ENCODE measurements around the gene ANXA2. TPM values are rescaled to one million over a fixed set of nuclear protein-coding genes. Genes with fewer than 3 reads are reported as not detected.

ANXA2 gene
- total RNA-seq, 1 donor from 2014 or later = 631 TPM

- peak overlapping the region; percentile 93 for H3K27ac ChIP-seq (ENCODE audit: low read depth, low read length)
- H3K4me3 ChIP-seq (ENCODE audit: low read length in 3 of 3) = no peak overlapping the region
- peaks cover 67 to 83% (median 70%) of the 10 kb centered on the region in 3 donors for H3K4me1 ChIP-seq (ENCODE audit: control insufficient read depth in 3 of 3, insufficient read depth in 3 of 3, low read length in 3 of 3)
- peak overlapping the region in 1 of 3 donors; percentile 42 for H3K9ac ChIP-seq (ENCODE audit: low read depth in 1 of 3, low read length in 3 of 3)
- H3K9me3 ChIP-seq (ENCODE audit: control insufficient read depth in 3 of 3, low read length in 3 of 3) = no peaks in the 10 kb centered on the region
- no peaks in the 10 kb centered on the region for H3K27me3 ChIP-seq (ENCODE audit: control insufficient read depth in 3 of 3, insufficient read depth in 3 of 3, low read length in 3 of 3)
- peaks cover 6 to 16% (median 9%) of the 10 kb centered on the region in 3 donors for H3K36me3 ChIP-seq (ENCODE audit: control insufficient read depth in 3 of 3, insufficient read depth in 3 of 3, low read length in 3 of 3)
These were observed 24.5 kb downstream of the ANXA2 start for GRCh38 chr15:60373327-60373726.

DNA sequence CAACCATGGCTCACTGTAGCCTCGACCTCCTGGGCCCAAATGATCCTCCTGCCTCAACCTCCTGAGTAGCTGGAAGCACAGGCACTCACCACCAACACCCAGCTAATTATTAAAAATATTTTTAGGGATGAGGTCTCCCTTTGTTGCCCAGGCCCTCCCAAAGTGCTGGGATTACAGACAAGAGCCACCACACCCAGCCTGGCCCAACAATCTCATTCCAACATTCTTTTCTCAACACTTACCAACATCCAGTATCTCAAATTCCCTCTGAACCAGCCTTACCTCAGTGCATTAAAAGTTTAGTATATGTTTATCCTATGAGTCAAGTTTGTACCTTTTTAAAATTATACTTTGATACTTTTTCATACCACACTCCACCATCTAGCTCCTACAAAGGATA lies 25.0 kb downstream of the ANXA2 start:
- H3K36me3 ChIP-seq (ENCODE audit: control insufficient read depth in 3 of 3, insufficient read depth in 3 of 3, low read length in 3 of 3) = peaks cover 6 to 16% (median 9%) of the 10 kb centered on the region in 3 donors
- no peaks in the 10 kb centered on the region for H3K9me3 ChIP-seq (ENCODE audit: control insufficient read depth in 3 of 3, low read length in 3 of 3)
- no peaks in the 10 kb centered on the region for H3K27me3 ChIP-seq (ENCODE audit: control insufficient read depth in 3 of 3, insufficient read depth in 3 of 3, low read length in 3 of 3)
- no peak overlapping the region for H3K4me3 ChIP-seq (ENCODE audit: low read length in 3 of 3)
- peak overlapping the region; percentile 93 for H3K27ac ChIP-seq (ENCODE audit: low read depth, low read length)
- peaks cover 67 to 78% (median 70%) of the 10 kb centered on the region in 3 donors for H3K4me1 ChIP-seq (ENCODE audit: control insufficient read depth in 3 of 3, insufficient read depth in 3 of 3, low read length in 3 of 3)
- no peak overlapping the region for H3K9ac ChIP-seq (ENCODE audit: low read depth in 1 of 3, low read length in 3 of 3)

DNA sequence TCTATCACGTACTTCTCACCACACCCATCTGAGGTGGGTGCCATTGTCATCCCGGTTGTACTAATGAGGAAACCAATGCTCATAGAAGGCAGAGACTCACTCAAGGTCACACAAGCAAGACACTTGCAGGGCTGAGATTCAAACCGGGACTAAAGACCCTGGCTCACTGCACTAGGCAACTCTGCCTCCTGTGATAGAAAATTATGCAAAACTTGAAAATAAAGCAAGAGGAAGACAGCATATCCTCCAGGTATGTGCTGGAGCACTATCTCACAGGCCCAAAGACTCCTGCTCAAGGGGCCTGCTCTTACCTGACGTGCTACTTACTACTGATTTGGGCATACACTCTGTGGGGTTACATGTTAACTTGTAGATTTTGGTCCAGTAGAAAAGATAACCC lies 25.6 kb downstream of the ANXA2 start:
- Histone ChIP-seq H3K9me3 (ENCODE audit: control insufficient read depth in 3 of 3, low read length in 3 of 3) (no peaks in the 10 kb centered on the region), H3K4me1 (ENCODE audit: control insufficient read depth in 3 of 3, insufficient read depth in 3 of 3, low read length in 3 of 3) (peaks cover 67 to 75% (median 70%) of the 10 kb centered on the region in 3 donors), H3K27me3 (ENCODE audit: control insufficient read depth in 3 of 3, insufficient read depth in 3 of 3, low read length in 3 of 3) (no peaks in the 10 kb centered on the region), H3K36me3 (ENCODE audit: control insufficient read depth in 3 of 3, insufficient read depth in 3 of 3, low read length in 3 of 3) (peaks cover 6 to 16% (median 9%) of the 10 kb centered on the region in 3 donors), H3K4me3 (ENCODE audit: low read length in 3 of 3) (no peak overlapping the region), H3K27ac (ENCODE audit: low read depth, low read length) (peak overlapping the region; percentile 93), H3K9ac (ENCODE audit: low read depth in 1 of 3, low read length in 3 of 3) (no peak overlapping the region)

DNA sequence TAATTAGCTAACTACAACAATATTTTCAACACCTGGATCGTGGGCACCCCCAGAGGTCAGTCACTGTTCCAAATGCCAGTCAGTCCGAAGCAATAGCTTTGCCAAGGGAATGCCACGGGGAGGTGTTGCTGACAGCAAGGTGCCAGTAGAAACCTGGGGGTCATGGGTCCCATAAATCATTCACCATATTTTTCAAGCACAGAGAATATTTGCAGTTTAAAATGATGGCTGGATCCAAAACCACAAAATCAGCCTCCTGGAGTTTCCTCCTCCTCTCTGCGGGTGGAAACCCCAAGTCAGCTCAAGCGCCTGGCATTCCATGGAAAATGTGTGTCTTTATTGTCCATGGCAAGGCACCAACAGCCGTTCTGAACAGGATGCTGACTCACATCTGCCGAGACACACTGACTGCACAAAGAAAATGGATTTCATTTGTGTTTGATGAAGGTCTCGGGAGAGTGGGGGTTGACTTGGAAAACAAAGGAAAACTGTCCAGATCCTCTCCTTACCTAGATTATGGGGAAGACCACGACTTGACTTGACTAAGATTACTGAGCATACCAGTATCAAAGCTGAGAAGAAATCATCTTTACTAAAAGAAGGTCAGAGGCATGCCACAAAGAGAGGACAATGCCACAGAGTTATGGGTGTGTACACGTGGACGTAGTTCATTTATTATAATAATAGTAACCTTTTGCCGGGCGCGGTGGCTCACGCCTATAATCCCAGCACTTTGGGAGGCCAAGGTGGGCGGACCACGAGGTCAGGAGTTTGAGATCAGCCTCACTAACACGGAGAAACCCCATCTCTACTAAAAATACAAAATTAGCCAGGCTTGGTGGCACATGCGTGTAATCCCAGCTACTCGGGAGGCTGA lies 26.4 kb downstream of the ANXA2 start:
- no peaks in the 10 kb centered on the region for H3K9me3 ChIP-seq (ENCODE audit: control insufficient read depth in 3 of 3, low read length in 3 of 3)
- H3K4me3 ChIP-seq (ENCODE audit: low read length in 3 of 3) = peak overlapping the region; percentile 10 to 55 (median 41)
- peaks cover 61 to 67% (median 63%) of the 10 kb centered on the region in 3 donors for H3K4me1 ChIP-seq (ENCODE audit: control insufficient read depth in 3 of 3, insufficient read depth in 3 of 3, low read length in 3 of 3)
- peak overlapping the region; percentile 1 to 28 (median 26) for H3K9ac ChIP-seq (ENCODE audit: low read depth in 1 of 3, low read length in 3 of 3)
- no peaks in the 10 kb centered on the region for H3K27me3 ChIP-seq (ENCODE audit: control insufficient read depth in 3 of 3, insufficient read depth in 3 of 3, low read length in 3 of 3)
- H3K36me3 ChIP-seq (ENCODE audit: control insufficient read depth in 3 of 3, insufficient read depth in 3 of 3, low read length in 3 of 3) = peaks cover 3 to 11% (median 4%) of the 10 kb centered on the region in 3 donors
- peak overlapping the region; percentile 93 for H3K27ac ChIP-seq (ENCODE audit: low read depth, low read length)

DNA sequence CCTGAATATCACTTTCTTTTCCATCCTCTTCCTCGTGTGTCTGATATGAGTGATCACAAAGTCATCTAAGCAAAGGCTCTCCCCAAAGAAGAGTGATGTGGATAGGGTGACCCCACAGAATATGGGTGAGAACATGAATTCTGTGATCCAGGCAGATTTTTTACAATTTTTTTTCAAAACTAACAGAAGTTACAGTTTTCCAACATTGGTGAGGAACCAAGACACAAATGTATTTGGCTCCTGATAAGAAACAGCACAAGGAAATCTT lies 27.0 kb downstream of the ANXA2 start:
- H3K27me3 ChIP-seq (ENCODE audit: control insufficient read depth in 3 of 3, insufficient read depth in 3 of 3, low read length in 3 of 3) = no peaks in the 10 kb centered on the region
- H3K9me3 ChIP-seq (ENCODE audit: control insufficient read depth in 3 of 3, low read length in 3 of 3) = no peaks in the 10 kb centered on the region
- peaks cover 0 to 8% (median 2%) of the 10 kb centered on the region in 3 donors for H3K36me3 ChIP-seq (ENCODE audit: control insufficient read depth in 3 of 3, insufficient read depth in 3 of 3, low read length in 3 of 3)
- H3K27ac ChIP-seq (ENCODE audit: low read depth, low read length) = peak overlapping the region; percentile 93
- peak overlapping the region in 1 of 3 donors; percentile 10 for H3K4me3 ChIP-seq (ENCODE audit: low read length in 3 of 3)
- peak overlapping the region in 1 of 3 donors; percentile 1 for H3K9ac ChIP-seq (ENCODE audit: low read depth in 1 of 3, low read length in 3 of 3)
- peaks cover 56 to 61% (median 58%) of the 10 kb centered on the region in 3 donors for H3K4me1 ChIP-seq (ENCODE audit: control insufficient read depth in 3 of 3, insufficient read depth in 3 of 3, low read length in 3 of 3)

GRCh38 chr15:60370105-60370868 lies 27.5 kb downstream of the ANXA2 start:
- Histone ChIP-seq H3K9me3 (ENCODE audit: control insufficient read depth in 3 of 3, low read length in 3 of 3) (no peaks in the 10 kb centered on the region), H3K27ac (ENCODE audit: low read depth, low read length) (peak overlapping the region; percentile 93), H3K9ac (ENCODE audit: low read depth in 1 of 3, low read length in 3 of 3) (peak overlapping the region in 1 of 3 donors; percentile 7), H3K27me3 (ENCODE audit: control insufficient read depth in 3 of 3, insufficient read depth in 3 of 3, low read length in 3 of 3) (no peaks in the 10 kb centered on the region), H3K4me3 (ENCODE audit: low read length in 3 of 3) (peak overlapping the region in 1 of 3 donors; percentile 10), H3K36me3 (ENCODE audit: control insufficient read depth in 3 of 3, insufficient read depth in 3 of 3, low read length in 3 of 3) (peaks cover 0 to 6% (median 2%) of the 10 kb centered on the region in 3 donors), H3K4me1 (ENCODE audit: control insufficient read depth in 3 of 3, insufficient read depth in 3 of 3, low read length in 3 of 3) (peaks cover 51 to 56% (median 53%) of the 10 kb centered on the region in 3 donors)

DNA sequence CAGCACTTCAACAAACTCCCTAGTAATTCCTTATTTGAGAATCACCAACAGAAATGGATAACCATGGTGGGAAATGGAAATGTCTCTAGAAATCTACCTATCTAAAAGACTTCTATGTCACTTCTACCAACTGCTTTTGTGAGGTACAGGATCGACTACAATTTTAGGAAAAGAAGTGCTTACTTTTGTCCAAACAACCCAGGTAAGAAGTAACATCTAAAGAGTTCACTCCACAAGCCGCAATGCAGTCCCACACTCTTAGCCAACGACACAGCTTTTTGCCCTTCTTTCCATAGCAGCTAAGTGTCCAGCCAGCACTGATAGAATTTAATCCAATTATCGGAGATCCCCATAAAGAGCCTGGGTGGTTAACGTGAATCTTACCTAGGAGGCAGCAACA lies 28.1 kb downstream of the ANXA2 start:
- H3K4me3 ChIP-seq (ENCODE audit: low read length in 3 of 3) = no peak overlapping the region
- no peaks in the 10 kb centered on the region for H3K27me3 ChIP-seq (ENCODE audit: control insufficient read depth in 3 of 3, insufficient read depth in 3 of 3, low read length in 3 of 3)
- H3K9me3 ChIP-seq (ENCODE audit: control insufficient read depth in 3 of 3, low read length in 3 of 3) = no peaks in the 10 kb centered on the region
- peak overlapping the region; percentile 93 for H3K27ac ChIP-seq (ENCODE audit: low read depth, low read length)
- peaks cover 45 to 50% (median 47%) of the 10 kb centered on the region in 3 donors for H3K4me1 ChIP-seq (ENCODE audit: control insufficient read depth in 3 of 3, insufficient read depth in 3 of 3, low read length in 3 of 3)
- H3K9ac ChIP-seq (ENCODE audit: low read depth in 1 of 3, low read length in 3 of 3) = no peak overlapping the region
- peaks cover 0 to 6% (median 2%) of the 10 kb centered on the region in 3 donors for H3K36me3 ChIP-seq (ENCODE audit: control insufficient read depth in 3 of 3, insufficient read depth in 3 of 3, low read length in 3 of 3)

DNA sequence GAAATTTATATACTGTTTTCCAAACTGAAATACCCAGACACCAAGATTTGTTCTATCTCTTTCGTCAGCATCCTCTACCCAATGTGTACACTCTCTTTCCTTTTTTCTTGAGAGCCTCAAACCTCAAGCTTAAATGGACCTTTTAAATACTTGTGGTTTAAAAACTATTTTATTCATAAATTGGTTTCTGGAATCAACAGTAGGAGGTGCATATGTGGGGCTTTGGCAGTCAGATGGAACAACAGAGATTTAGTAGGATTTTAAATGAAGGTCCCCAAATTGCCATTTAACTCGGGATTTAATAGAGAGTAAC lies 33.2 kb downstream of the ANXA2 start:
- H3K4me3 ChIP-seq (ENCODE audit: low read length in 3 of 3) = no peak overlapping the region
- H3K36me3 ChIP-seq (ENCODE audit: control insufficient read depth in 3 of 3, insufficient read depth in 3 of 3, low read length in 3 of 3) = peaks cover 10 to 25% (median 24%) of the 10 kb centered on the region in 3 donors
- H3K27ac ChIP-seq (ENCODE audit: low read depth, low read length) = no peak overlapping the region
- no peak overlapping the region for H3K9ac ChIP-seq (ENCODE audit: low read depth in 1 of 3, low read length in 3 of 3)
- H3K4me1 ChIP-seq (ENCODE audit: control insufficient read depth in 3 of 3, insufficient read depth in 3 of 3, low read length in 3 of 3) = peaks cover 18 to 21% (median 18%) of the 10 kb centered on the region in 3 donors
- no peaks in the 10 kb centered on the region for H3K9me3 ChIP-seq (ENCODE audit: control insufficient read depth in 3 of 3, low read length in 3 of 3)
- no peaks in the 10 kb centered on the region for H3K27me3 ChIP-seq (ENCODE audit: control insufficient read depth in 3 of 3, insufficient read depth in 3 of 3, low read length in 3 of 3)

GRCh38 chr15:60363903-60364611 lies 33.7 kb downstream of the ANXA2 start:
- peaks cover 18 to 26% (median 22%) of the 10 kb centered on the region in 3 donors for H3K4me1 ChIP-seq (ENCODE audit: control insufficient read depth in 3 of 3, insufficient read depth in 3 of 3, low read length in 3 of 3)
- no peaks in the 10 kb centered on the region for H3K27me3 ChIP-seq (ENCODE audit: control insufficient read depth in 3 of 3, insufficient read depth in 3 of 3, low read length in 3 of 3)
- H3K9me3 ChIP-seq (ENCODE audit: control insufficient read depth in 3 of 3, low read length in 3 of 3) = no peaks in the 10 kb centered on the region
- no peak overlapping the region for H3K9ac ChIP-seq (ENCODE audit: low read depth in 1 of 3, low read length in 3 of 3)
- H3K36me3 ChIP-seq (ENCODE audit: control insufficient read depth in 3 of 3, insufficient read depth in 3 of 3, low read length in 3 of 3) = peaks cover 10 to 26% (median 24%) of the 10 kb centered on the region in 3 donors
- H3K27ac ChIP-seq (ENCODE audit: low read depth, low read length) = peak overlapping the region; percentile 10
- H3K4me3 ChIP-seq (ENCODE audit: low read length in 3 of 3) = no peak overlapping the region

All from skeletal muscle tissue (tissue), 4 donors.